OCI-LY1 (cell line): ENCODE measurements around the gene GMDS.

ENCODE experiments used
- H2AFZ ChIP-seq: fragments of 200-600 bp; sonication (generic), shearing (Covaris generic); 2 replicates; pipeline ENCODE4 v1.6.0; 2014; ENCODE audit warnings: antibody characterized with exemption, mild to moderate bottlenecking, low read length
- H3F3A ChIP-seq: fragments of 200-600 bp; sonication (generic), shearing (Covaris generic); 2 replicates; pipeline ENCODE4 v1.6.0; 2014; ENCODE audit warnings: mild to moderate bottlenecking, antibody characterized with exemption, low read length, moderate library complexity; ENCODE audit not compliant: insufficient read depth
- H3K27ac ChIP-seq: fragments of 200-600 bp; sonication (generic); 2 replicates; pipeline ENCODE4 v1.5.1; 2014; ENCODE audit warnings: low read length, mixed run types, mild to moderate bottlenecking, low read depth; ENCODE audit not compliant: poor library complexity, severe bottlenecking
- H3K27me3 ChIP-seq: fragments of 200-600 bp; sonication (generic); 2 replicates; pipeline ENCODE4 v1.6.0; 2014; ENCODE audit warnings: antibody characterized with exemption, mild to moderate bottlenecking, low read length, moderate library complexity; ENCODE audit not compliant: insufficient read depth
- H3K36me3 ChIP-seq: fragments of 200-600 bp; sonication (generic); 2 replicates; pipeline ENCODE4 v1.6.1; 2014; ENCODE audit warnings: mild to moderate bottlenecking, antibody characterized with exemption, low read length, moderate library complexity, mixed read lengths; ENCODE audit not compliant: insufficient read depth
- H3K4me1 ChIP-seq: fragments of 200-600 bp; sonication (generic); 2 replicates; pipeline ENCODE4 v1.5.1; 2014; ENCODE audit warnings: mild to moderate bottlenecking, low read length, moderate library complexity; ENCODE audit not compliant: insufficient read depth, severe bottlenecking
- H3K4me2 ChIP-seq: fragments of 200-600 bp; sonication (generic), shearing (Covaris generic); 2 replicates; pipeline ENCODE4 v1.6.1; 2014; ENCODE audit warnings: low read length
- H3K4me3 ChIP-seq: fragments of 200-600 bp; sonication (generic); 2 replicates; pipeline ENCODE4 v1.5.1; 2014; ENCODE audit warnings: low read length, low read depth, mild to moderate bottlenecking, mixed read lengths; ENCODE audit not compliant: poor library complexity, severe bottlenecking
- H3K79me2 ChIP-seq: fragments of 200-600 bp; shearing (Covaris generic); 2 replicates; pipeline ENCODE4 v1.6.1; 2016; ENCODE audit warnings: mixed run types, low read length, mixed read lengths; ENCODE audit not compliant: insufficient read depth
- H3K9ac ChIP-seq: fragments of 200-600 bp; sonication (generic), shearing (Covaris generic); 2 replicates; pipeline ENCODE4 v1.6.1; 2014; ENCODE audit warnings: mild to moderate bottlenecking, low read length, mixed read lengths
- H3K9me2 ChIP-seq: fragments of 200-600 bp; sonication (generic), shearing (Covaris generic); 2 replicates; pipeline ENCODE4 v1.6.1; 2014; ENCODE audit warnings: low read depth, mild to moderate bottlenecking, low read length, mixed read lengths
- H3K9me3 ChIP-seq: fragments of 200-600 bp; shearing (Covaris generic); 2 replicates; pipeline ENCODE4 v1.6.1; 2014; ENCODE audit warnings: low read length, mixed read lengths
- H4K20me1 ChIP-seq: fragments of 200-600 bp; sonication (generic), shearing (Covaris generic); 2 replicates; pipeline ENCODE4 v1.6.0; 2016; ENCODE audit warnings: mild to moderate bottlenecking, low read length; ENCODE audit not compliant: insufficient read depth
- EZH2 ChIP-seq: fragments of 200-600 bp; sonication (generic), shearing (Covaris generic); IDR thresholded peaks from 2 replicates; pipeline ENCODE4 v1.8.0; 2017; ENCODE audit warnings: borderline replicate concordance, mixed run types, mild to moderate bottlenecking, antibody characterized with exemption, low read length, moderate library complexity, mixed read lengths
- TF ChIP-seq, protein P1 (sequence below): fragments of 200-600 bp; sonication (generic), shearing (Covaris generic); IDR thresholded peaks from 2 replicates; pipeline ENCODE4 v1.5.1; 2017; ENCODE audit warnings: mild to moderate bottlenecking, antibody characterized with exemption, low read length, moderate library complexity, mixed read lengths

GMDS gene

DNA sequence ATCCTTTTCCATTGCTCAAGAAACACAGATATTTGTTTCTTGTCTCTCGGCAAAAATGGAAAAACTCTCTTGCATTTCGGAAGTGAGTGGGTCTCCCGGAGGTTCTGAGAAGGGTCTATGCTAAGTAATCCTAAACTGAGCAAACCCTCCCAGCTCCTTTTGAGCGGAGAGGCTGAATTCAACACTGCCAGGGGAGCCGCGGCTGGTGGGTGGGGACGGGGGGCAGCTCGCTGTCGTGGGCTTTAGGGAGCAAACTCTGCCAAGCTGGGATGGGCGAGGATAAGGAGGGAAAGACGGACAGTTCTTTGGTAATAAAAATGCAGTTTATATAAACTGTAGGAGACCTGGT, 424.3 kb downstream of the GMDS start:
- Histone ChIP-seq H3K79me2 (no peaks in the 10 kb centered on the region), H3K4me1 (peaks cover 70% of the 10 kb centered on the region), H3K27me3 (no peaks in the 10 kb centered on the region), H3K9me2 (no peaks in the 10 kb centered on the region), H3K36me3 (no peaks in the 10 kb centered on the region), H4K20me1 (no peaks in the 10 kb centered on the region), H3K4me3 (no peak overlapping the region), H3K4me2 (peak overlapping the region; percentile 60; the same call in 1 of the 2 replicates), H3K9ac (no peak overlapping the region), H2AFZ (no peak overlapping the region), H3K9me3 (no peaks in the 10 kb centered on the region), H3F3A (no peaks in the 10 kb centered on the region), H3K27ac (peak overlapping the region; percentile 80)
- TF ChIP-seq, protein P1, sequence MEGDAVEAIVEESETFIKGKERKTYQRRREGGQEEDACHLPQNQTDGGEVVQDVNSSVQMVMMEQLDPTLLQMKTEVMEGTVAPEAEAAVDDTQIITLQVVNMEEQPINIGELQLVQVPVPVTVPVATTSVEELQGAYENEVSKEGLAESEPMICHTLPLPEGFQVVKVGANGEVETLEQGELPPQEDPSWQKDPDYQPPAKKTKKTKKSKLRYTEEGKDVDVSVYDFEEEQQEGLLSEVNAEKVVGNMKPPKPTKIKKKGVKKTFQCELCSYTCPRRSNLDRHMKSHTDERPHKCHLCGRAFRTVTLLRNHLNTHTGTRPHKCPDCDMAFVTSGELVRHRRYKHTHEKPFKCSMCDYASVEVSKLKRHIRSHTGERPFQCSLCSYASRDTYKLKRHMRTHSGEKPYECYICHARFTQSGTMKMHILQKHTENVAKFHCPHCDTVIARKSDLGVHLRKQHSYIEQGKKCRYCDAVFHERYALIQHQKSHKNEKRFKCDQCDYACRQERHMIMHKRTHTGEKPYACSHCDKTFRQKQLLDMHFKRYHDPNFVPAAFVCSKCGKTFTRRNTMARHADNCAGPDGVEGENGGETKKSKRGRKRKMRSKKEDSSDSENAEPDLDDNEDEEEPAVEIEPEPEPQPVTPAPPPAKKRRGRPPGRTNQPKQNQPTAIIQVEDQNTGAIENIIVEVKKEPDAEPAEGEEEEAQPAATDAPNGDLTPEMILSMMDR: no peak
- TF ChIP-seq EZH2: no peak

DNA sequence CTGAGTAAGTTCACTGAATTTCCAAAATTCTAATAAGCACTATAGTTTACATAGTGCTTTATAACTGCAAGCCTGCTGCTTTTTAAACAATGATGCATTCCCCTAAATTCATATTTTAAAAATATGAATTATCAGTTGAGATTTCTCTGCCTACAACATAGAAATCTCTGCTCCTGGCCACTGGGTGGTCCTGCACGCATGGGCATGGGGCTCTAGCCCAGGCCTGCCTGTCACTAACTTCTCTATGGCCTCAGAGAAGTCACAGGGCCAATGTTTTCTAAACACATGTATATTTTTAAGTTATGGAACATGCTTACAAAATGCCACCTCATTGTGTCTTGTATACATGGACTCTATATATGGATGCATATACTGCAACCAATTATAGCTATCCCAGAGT, 424.7 kb downstream of the GMDS start:
- Histone ChIP-seq H3K9me3 (no peaks in the 10 kb centered on the region), H3K27ac (peak overlapping the region; percentile 80), H3K4me3 (no peak overlapping the region)

GRCh38 chr6:1820165-1820564, 425.2 kb downstream of the GMDS start:
- H3K9ac ChIP-seq: no peak overlapping the region
- H3K4me2 ChIP-seq: no peak overlapping the region
- H2AFZ ChIP-seq: no peak overlapping the region
- H3K36me3 ChIP-seq: no peaks in the 10 kb centered on the region
- no peaks in the 10 kb centered on the region for H3K9me2 ChIP-seq
- H3K27ac ChIP-seq: peak overlapping the region; percentile 80
- no peaks in the 10 kb centered on the region for H3F3A ChIP-seq
- no peaks in the 10 kb centered on the region for H3K79me2 ChIP-seq
- TF ChIP-seq EZH2: no peak
- TF ChIP-seq, protein P1: no peak
- H3K9me3 ChIP-seq: no peaks in the 10 kb centered on the region
- H3K4me1 ChIP-seq: peaks cover 61% of the 10 kb centered on the region
- H3K4me3 ChIP-seq: no peak overlapping the region
- H3K27me3 ChIP-seq: no peaks in the 10 kb centered on the region
- H4K20me1 ChIP-seq: no peaks in the 10 kb centered on the region

More for the DNA sequence above, 424.7 kb downstream of the GMDS start:
- Histone ChIP-seq H3F3A (no peaks in the 10 kb centered on the region), H4K20me1 (no peaks in the 10 kb centered on the region), H3K9me2 (no peaks in the 10 kb centered on the region), H2AFZ (no peak overlapping the region), H3K4me1 (peaks cover 67% of the 10 kb centered on the region), H3K4me2 (no peak overlapping the region), H3K36me3 (no peaks in the 10 kb centered on the region), H3K79me2 (no peaks in the 10 kb centered on the region), H3K27me3 (no peaks in the 10 kb centered on the region), H3K9ac (no peak overlapping the region)
- TF ChIP-seq, protein P1: peak; percentile 34
- no peak for TF ChIP-seq EZH2
